ENCODE results near the gene IL17RD. TPM values are rescaled to one million over a fixed set of nuclear protein-coding genes. Genes with fewer than 3 reads are reported as not detected.

The IL17RD gene
- total and polyA plus RNA-seq, 2 experiments from 2014 or later: 10.7 to 104 TPM

- Mint-ChIP-seq H3K36me3 (ENCODE audit: low read depth) (no peaks in the 10 kb centered on the region), H3K4me1 (peaks cover 11% of the 10 kb centered on the region), H3K4me3 (no peak overlapping the region), H3K9me3 (no peaks in the 10 kb centered on the region; the same call in 2 of the 3 replicates), H3K27me3 (ENCODE audit: insufficient read depth, low read depth, poor library complexity) (peaks cover 22% of the 10 kb centered on the region), H3K27ac (no peak overlapping the region)
- Histone ChIP-seq H4K20me1 (replicated peaks; ENCODE audit: insufficient read depth) (peaks cover 13% of the 10 kb centered on the region), H3K9me2 (ENCODE audit: insufficient read depth) (no peaks in the 10 kb centered on the region), H3F3A (replicated peaks; ENCODE audit: low read depth) (0 out of 2 replicates have a peak, but pooled peaks cover 3% of the 10 kb centered on the region), H3K27ac (ENCODE audit: low read depth) (no peak overlapping the region), H3K79me2 (replicated peaks; ENCODE audit: insufficient read depth) (no peaks in the 10 kb centered on the region), H3K4me1 (ENCODE audit: insufficient read depth) (peaks cover 9% of the 10 kb centered on the region), H3K36me3 (ENCODE audit: insufficient read depth) (no peaks in the 10 kb centered on the region), H3K4me2 (no peak overlapping the region), H3K4me3 (no peak overlapping the region), H2AFZ (no peak overlapping the region), H3K27me3 (ENCODE audit: insufficient read depth) (peaks cover 26% of the 10 kb centered on the region)
- DNase-seq (ENCODE audit: low spot score) (no peak), ATAC-seq (no peak)
- TF ChIP-seq POLR2AphosphoS5 (IDR thresholded peaks at IDR 0.05; ENCODE audit: low read depth) (no peak), ETS1 (IDR thresholded peaks at IDR 0.05) (no peak), CTCF (conservative IDR thresholded peaks at IDR 0.05; ENCODE audit: low read depth in 2 of 2) (no peak)
Measured at GRCh38 chr3:57081173-57081572, 84.0 kb downstream of the IL17RD start.

GRCh38 chr3:57080171-57080570 is 85.0 kb downstream of the IL17RD start:
- H3K4me3 ChIP-seq: peak overlapping the region; percentile 93
- H4K20me1 ChIP-seq (replicated peaks; ENCODE audit: insufficient read depth): peaks cover 8% of the 10 kb centered on the region
- no peak for TF ChIP-seq ZNF114 (CRISPR knock-in tag; IDR thresholded peaks at IDR 0.05)
- TF ChIP-seq CREB1 (CRISPR knock-in tag; IDR thresholded peaks at IDR 0.05; ENCODE audit: low read depth): no peak
- TF ChIP-seq EZH2phosphoT487 (IDR thresholded peaks at IDR 0.05; ENCODE audit: unreplicated experiment): no peak
- peaks cover 10% of the 10 kb centered on the region for H3K4me1 Mint-ChIP-seq
- ATAC-seq (peak; percentile 7), DNase-seq (ENCODE audit: low spot score) (peak; percentile 50)
- peak overlapping the region; percentile 96 for H3K4me2 ChIP-seq
- H2AFZ ChIP-seq: no peak overlapping the region
- 0 out of 2 replicates have a peak, but pooled peaks cover 3% of the 10 kb centered on the region for H3F3A ChIP-seq (replicated peaks; ENCODE audit: low read depth)
- no peaks in the 10 kb centered on the region for H3K9me2 ChIP-seq (ENCODE audit: insufficient read depth)
- no peaks in the 10 kb centered on the region for H3K36me3 Mint-ChIP-seq (ENCODE audit: low read depth)
- peaks cover 22% of the 10 kb centered on the region for H3K27me3 Mint-ChIP-seq (ENCODE audit: insufficient read depth, low read depth, poor library complexity)
- peaks cover 26% of the 10 kb centered on the region for H3K27me3 ChIP-seq (ENCODE audit: insufficient read depth)
- H3K4me1 ChIP-seq (ENCODE audit: insufficient read depth): peaks cover 9% of the 10 kb centered on the region
- H3K4me3 Mint-ChIP-seq: peak overlapping the region; percentile 68
- no peaks in the 10 kb centered on the region; the same call in 2 of the 3 replicates for H3K9me3 Mint-ChIP-seq
- no peaks in the 10 kb centered on the region for H3K79me2 ChIP-seq (replicated peaks; ENCODE audit: insufficient read depth)
- no peaks in the 10 kb centered on the region for H3K36me3 ChIP-seq (ENCODE audit: insufficient read depth)
- H3K27ac Mint-ChIP-seq: no peak overlapping the region
- no peak overlapping the region for H3K27ac ChIP-seq (ENCODE audit: low read depth)

- H2AFZ ChIP-seq: peak overlapping the region; percentile 91; the same call in 1 of the 2 replicates
- H3F3A ChIP-seq (replicated peaks; ENCODE audit: low read depth): 0 out of 2 replicates have a peak, but pooled peaks cover 3% of the 10 kb centered on the region
- H3K27me3 ChIP-seq (ENCODE audit: insufficient read depth): peaks cover 26% of the 10 kb centered on the region
- peak; percentile 17 for ATAC-seq
- DNase-seq (ENCODE audit: low spot score): peak; percentile 36
- H3K4me1 ChIP-seq (ENCODE audit: insufficient read depth): peaks cover 9% of the 10 kb centered on the region
- H3K9me2 ChIP-seq (ENCODE audit: insufficient read depth): no peaks in the 10 kb centered on the region
- H3K4me2 ChIP-seq: peak overlapping the region; percentile 96
- Mint-ChIP-seq H3K36me3 (ENCODE audit: low read depth) (no peaks in the 10 kb centered on the region), H3K4me1 (peaks cover 10% of the 10 kb centered on the region), H3K4me3 (peak overlapping the region; percentile 68), H3K27me3 (ENCODE audit: insufficient read depth, low read depth, poor library complexity) (peaks cover 24% of the 10 kb centered on the region), H3K27ac (no peak overlapping the region), H3K9me3 (no peaks in the 10 kb centered on the region; the same call in 2 of the 3 replicates)
- H3K4me3 ChIP-seq: peak overlapping the region; percentile 93
- no peaks in the 10 kb centered on the region for H3K79me2 ChIP-seq (replicated peaks; ENCODE audit: insufficient read depth)
- no peaks in the 10 kb centered on the region for H3K36me3 ChIP-seq (ENCODE audit: insufficient read depth)
- peaks cover 8% of the 10 kb centered on the region for H4K20me1 ChIP-seq (replicated peaks; ENCODE audit: insufficient read depth)
- no peak overlapping the region for H3K27ac ChIP-seq (ENCODE audit: low read depth)
- TF ChIP-seq CREB1 (CRISPR knock-in tag; IDR thresholded peaks at IDR 0.05; ENCODE audit: low read depth) (no peak), NANOG (IDR thresholded peaks at IDR 0.05; ENCODE audit: borderline replicate concordance) (no peak), ZNF114 (CRISPR knock-in tag; IDR thresholded peaks at IDR 0.05) (no peak), ZNF331 (CRISPR knock-in tag; IDR thresholded peaks at IDR 0.05; ENCODE audit: low read depth) (no peak), JUNB (IDR thresholded peaks at IDR 0.05; ENCODE audit: unreplicated experiment) (no peak), REST (IDR thresholded peaks at IDR 0.05; ENCODE audit: unreplicated experiment) (no peak), STAT1 (IDR thresholded peaks at IDR 0.05; ENCODE audit: unreplicated experiment) (no peak), EZH2phosphoT487 (IDR thresholded peaks at IDR 0.05; ENCODE audit: unreplicated experiment) (no peak), ETS1 (IDR thresholded peaks at IDR 0.05) (no peak)
Measured at GRCh38 chr3:57079474-57079831, 85.7 kb downstream of the IL17RD start.
